Mesenchymal stem cell (in vitro differentiated cells and primary cell): Measurements from ENCODE around the gene POM121.
"Not testable (repeated sequence)": the region's sequence is repeated elsewhere in the genome, so short reads cannot be mapped to it uniquely, and the experiment has no call there.

Source experiments
- DNase-seq: peaks from one replicate; pipeline ENCODE4 v3.0.0-alpha.2; 2013
- H2AFZ ChIP-seq: one replicate; pipeline ENCODE4 v1.6.1; 2013; ENCODE audit warnings: low read depth, mild to moderate bottlenecking, control low read depth, inconsistent platforms, low read length, moderate library complexity
- H2AK5ac ChIP-seq: 2 replicates; pipeline ENCODE4 v1.6.1; 2013; ENCODE audit warnings: low read length, moderate library complexity, mild to moderate bottlenecking, inconsistent platforms; ENCODE audit not compliant: severe bottlenecking
- H2BK120ac ChIP-seq: one replicate; pipeline ENCODE4 v1.6.1; 2013; ENCODE audit warnings: low read depth, mild to moderate bottlenecking, inconsistent platforms, low read length, moderate library complexity
- H2BK12ac ChIP-seq, 2 experiments: one replicate each; pipeline ENCODE4 v1.6.1; 2013; ENCODE audit warnings: inconsistent platforms in 2 of 2, low read length in 2 of 2, mild to moderate bottlenecking in 2 of 2, moderate library complexity in 2 of 2, control low read depth in 1 of 2
- H2BK15ac ChIP-seq: one replicate; pipeline ENCODE4 v1.6.1; 2013; ENCODE audit warnings: mild to moderate bottlenecking, low read depth, inconsistent platforms; ENCODE audit not compliant: poor library complexity, severe bottlenecking
- H2BK5ac ChIP-seq: 2 replicates; pipeline ENCODE4 v1.6.1; 2013; ENCODE audit warnings: low read depth, mild to moderate bottlenecking, low read length, control low read depth, inconsistent platforms; ENCODE audit not compliant: poor library complexity, severe bottlenecking
- H3K14ac ChIP-seq, 2 experiments: one replicate each; pipeline ENCODE4 v1.6.1; 2013; ENCODE audit warnings: inconsistent platforms in 2 of 2, low read length in 2 of 2, control low read depth in 1 of 2, mild to moderate bottlenecking in 1 of 2, moderate library complexity in 1 of 2
- H3K18ac ChIP-seq, 2 experiments: one replicate each; pipeline ENCODE4 v1.6.1; 2013; ENCODE audit warnings: inconsistent platforms in 2 of 2, low read length in 2 of 2, control low read depth in 1 of 2, low read depth in 1 of 2, mild to moderate bottlenecking in 1 of 2
- H3K23ac ChIP-seq, 2 experiments: one replicate each; pipeline ENCODE4 v1.6.1; 2013; ENCODE audit warnings: inconsistent platforms in 2 of 2, low read length in 2 of 2, mild to moderate bottlenecking in 2 of 2, moderate library complexity in 2 of 2, control low read depth in 1 of 2
- H3K27ac ChIP-seq: 2 replicates; pipeline ENCODE4 v1.5.1; 2013; ENCODE audit warnings: mild to moderate bottlenecking, moderate library complexity, low read length, control low read depth, inconsistent platforms; ENCODE audit not compliant: poor library complexity, severe bottlenecking
- H3K27me3 ChIP-seq, 2 experiments: 2 replicates each; pipeline versions ENCODE4 v1.6.1 to v1.7.0; 2013; ENCODE audit warnings: low read length in 2 of 2, mild to moderate bottlenecking in 2 of 2, moderate library complexity in 2 of 2, control low read depth in 1 of 2, inconsistent platforms in 1 of 2; ENCODE audit not compliant: control insufficient read depth in 1 of 2, insufficient read depth in 1 of 2
- H3K36me3 ChIP-seq, 2 experiments: 2 replicates each; pipeline versions ENCODE4 v1.6.1 to v1.7.0; 2013; ENCODE audit warnings: low read length in 2 of 2, control low read depth in 1 of 2, inconsistent platforms in 1 of 2, low read depth in 1 of 2, mild to moderate bottlenecking in 1 of 2; ENCODE audit not compliant: insufficient read depth in 2 of 2, control insufficient read depth in 1 of 2
- H3K4ac ChIP-seq, 2 experiments: one replicate each; pipeline ENCODE4 v1.6.1; 2013; ENCODE audit warnings: inconsistent platforms in 2 of 2, low read length in 2 of 2, mild to moderate bottlenecking in 2 of 2, moderate library complexity in 2 of 2, control low read depth in 1 of 2, low read depth in 1 of 2
- H3K4me1 ChIP-seq: 2 replicates; pipeline ENCODE4 v1.6.1; 2013; ENCODE audit warnings: low read depth, low read length, control low read depth; ENCODE audit not compliant: control insufficient read depth, insufficient read depth
- H3K4me2 ChIP-seq: 2 replicates; pipeline ENCODE4 v1.6.1; 2013; ENCODE audit warnings: low read length, mild to moderate bottlenecking, inconsistent platforms; ENCODE audit not compliant: poor library complexity, severe bottlenecking
- H3K4me3 ChIP-seq, 2 experiments: 2 replicates each; pipeline versions ENCODE4 v1.5.1 to v1.7.0; 2013; ENCODE audit warnings: low read length in 2 of 2, mild to moderate bottlenecking in 2 of 2, control low read depth in 1 of 2, low read depth in 1 of 2; ENCODE audit not compliant: insufficient read depth in 1 of 2
- H3K79me1 ChIP-seq: replicated peaks from 2 replicates; pipeline ENCODE4 v1.6.1; 2013; ENCODE audit warnings: mild to moderate bottlenecking, control low read depth, low read length, inconsistent platforms; ENCODE audit not compliant: poor library complexity, severe bottlenecking
- H3K9ac ChIP-seq: 2 replicates; pipeline ENCODE4 v1.7.0; 2013; ENCODE audit warnings: mild to moderate bottlenecking, low read length, moderate library complexity
- H3K9me3 ChIP-seq: 2 replicates; pipeline ENCODE4 v1.7.0; 2013; ENCODE audit warnings: mild to moderate bottlenecking, low read length; ENCODE audit not compliant: control insufficient read depth
- H4K8ac ChIP-seq: one replicate; pipeline ENCODE4 v1.6.1; 2013; ENCODE audit warnings: inconsistent platforms, mild to moderate bottlenecking, low read length, moderate library complexity
- H4K91ac ChIP-seq: one replicate; pipeline ENCODE4 v1.6.1; 2013; ENCODE audit warnings: mild to moderate bottlenecking, low read length, inconsistent platforms
- WGBS: methylation state at CpG from one replicate; pipeline ENCODE4 v1.1.7; 2013; ENCODE audit warnings: mixed read lengths; 5-methylcytosine and 5-hydroxymethylcytosine counted together

POM121 gene

GRCh38 chr7:72969688-72970087, 44.8 kb downstream of the POM121 start:
- not testable (repeated sequence) for H4K8ac ChIP-seq, H3K18ac ChIP-seq, H3K9ac ChIP-seq, H3K79me1 ChIP-seq, H2AFZ ChIP-seq, H3K4me3 ChIP-seq, DNase-seq, H3K27ac ChIP-seq, H3K4ac ChIP-seq, H4K91ac ChIP-seq, H2BK5ac ChIP-seq, H3K27me3 ChIP-seq, H2AK5ac ChIP-seq, H2BK120ac ChIP-seq, H3K9me3 ChIP-seq, H3K14ac ChIP-seq, H3K23ac ChIP-seq, H2BK15ac ChIP-seq, H3K4me1 ChIP-seq, H3K36me3 ChIP-seq, H2BK12ac ChIP-seq, H3K4me2 ChIP-seq
- no CpG with 5 or more reads among the region's 29 CpGs for WGBS

GRCh38 chr7:72971505-72971904, 46.6 kb downstream of the POM121 start:
- DNase-seq, H2BK15ac ChIP-seq, H2AK5ac ChIP-seq, H3K36me3 ChIP-seq, H3K23ac ChIP-seq, H3K9me3 ChIP-seq, H3K4me2 ChIP-seq, H2AFZ ChIP-seq, H3K4ac ChIP-seq, H3K14ac ChIP-seq, H3K27me3 ChIP-seq, H3K4me3 ChIP-seq, H4K8ac ChIP-seq, H3K9ac ChIP-seq, H4K91ac ChIP-seq, H2BK120ac ChIP-seq, H3K4me1 ChIP-seq, H3K18ac ChIP-seq, H2BK5ac ChIP-seq, H3K27ac ChIP-seq, H3K79me1 ChIP-seq, H2BK12ac ChIP-seq: not testable (repeated sequence)
- WGBS, result no CpG with 5 or more reads among the region's 6 CpGs

GRCh38 chr7:72974781-72975180, 49.9 kb downstream of the POM121 start:
- not testable (repeated sequence) for H3K4me1 ChIP-seq, H3K4me3 ChIP-seq, H4K8ac ChIP-seq, H2AK5ac ChIP-seq, H3K27me3 ChIP-seq, H4K91ac ChIP-seq, H3K9me3 ChIP-seq, H3K14ac ChIP-seq, H2BK120ac ChIP-seq, H2BK5ac ChIP-seq, H3K9ac ChIP-seq, H2BK12ac ChIP-seq, H3K36me3 ChIP-seq, H3K18ac ChIP-seq, H3K4me2 ChIP-seq, H2AFZ ChIP-seq, DNase-seq, H3K27ac ChIP-seq, H3K4ac ChIP-seq, H3K79me1 ChIP-seq, H3K23ac ChIP-seq, H2BK15ac ChIP-seq
- WGBS, result no CpG with 5 or more reads among the region's 7 CpGs

DNA sequence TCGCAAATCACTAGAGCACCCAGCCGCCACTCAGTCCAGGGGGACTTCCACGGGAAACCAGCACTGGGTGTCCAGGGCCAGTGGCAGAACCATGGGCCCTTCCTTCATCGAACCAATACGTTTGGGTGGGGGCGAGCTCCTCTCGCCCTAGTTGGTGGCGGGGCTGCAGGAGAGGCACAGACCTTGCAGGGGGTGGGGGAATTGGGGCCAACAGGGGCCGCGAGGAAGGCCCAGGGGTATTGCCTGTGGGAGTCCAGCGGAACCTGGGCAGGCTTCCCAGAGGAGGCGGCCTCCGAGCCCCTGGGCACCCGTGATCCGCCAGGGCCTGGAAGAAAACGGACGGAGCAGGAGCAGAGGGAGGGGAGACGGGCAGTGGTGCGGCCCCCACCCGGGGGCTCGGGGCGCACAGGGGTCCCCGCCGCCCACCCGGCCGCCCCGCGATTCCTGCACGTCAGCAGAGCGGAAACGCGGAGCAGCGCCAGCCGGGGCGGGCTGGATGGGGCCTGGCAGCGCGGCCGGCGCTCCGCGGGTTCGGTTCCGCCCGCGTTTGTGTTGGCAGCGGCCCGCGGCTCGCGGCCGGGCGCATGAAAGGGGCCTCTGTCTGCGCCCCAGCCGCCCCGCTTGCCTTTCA, 50.9 kb downstream of the POM121 start:
- not testable (repeated sequence) for H2BK12ac ChIP-seq, H3K36me3 ChIP-seq, H2BK5ac ChIP-seq, H3K4ac ChIP-seq, H2BK15ac ChIP-seq, H3K14ac ChIP-seq, H3K4me1 ChIP-seq, H3K9me3 ChIP-seq, H3K79me1 ChIP-seq, H2BK120ac ChIP-seq, H4K8ac ChIP-seq, H3K9ac ChIP-seq, H3K4me3 ChIP-seq, H2AK5ac ChIP-seq, H3K23ac ChIP-seq, H3K4me2 ChIP-seq, H3K18ac ChIP-seq, H4K91ac ChIP-seq, H2AFZ ChIP-seq, DNase-seq, H3K27me3 ChIP-seq, H3K27ac ChIP-seq
- WGBS, result 100% methylated on average over 2 of the region's 55 CpGs
